ENCODE data around the gene LONP1. TPM values are rescaled to one million over a fixed set of nuclear protein-coding genes. Genes with fewer than 3 reads are reported as not detected.

The LONP1 gene
- total RNA-seq, 4 donors from 2014 or later, result 45.0 to 100 (median 67.9) TPM

GRCh38 chr19:5680084-5680436, 39.9 kb downstream of the LONP1 start:
- 0 to 1% methylated on average over 4 to 13 of the region's 23 CpGs for WGBS, 2 donors
- no peak for TF ChIP-seq POLR2A (IDR thresholded peaks at IDR 0.05)
- no peak for TF ChIP-seq CTCF (IDR thresholded peaks at IDR 0.05)
- Histone ChIP-seq H3K4me3 (replicated peaks in 1 of 3) (peak overlapping the region; percentile 93 to 99 (median 98)), H3K4me1 (peaks cover 8 to 15% of the 10 kb centered on the region in 2 donors), H3K9me3 (no peaks in the 10 kb centered on the region), H3K27ac (peak overlapping the region; percentile 78 to 96 (median 92)), H3K36me3 (no peaks in the 10 kb centered on the region), H3K27me3 (no peaks in the 10 kb centered on the region)
- peak; percentile 29 to 47 for DNase-seq
- intact Hi-C loops (cut with DNase I), result no loop called here

GRCh38 chr19:5679289-5680083, 40.5 kb downstream of the LONP1 start:
- TF ChIP-seq CTCF (IDR thresholded peaks at IDR 0.05) (no peak), POLR2A (IDR thresholded peaks at IDR 0.05) (no peak)
- H3K4me3 ChIP-seq (replicated peaks in 1 of 3), result peak overlapping the region; percentile 93 to 99 (median 98)
- H3K36me3 ChIP-seq, result no peaks in the 10 kb centered on the region
- H3K27me3 ChIP-seq, result no peaks in the 10 kb centered on the region
- H3K9me3 ChIP-seq, result no peaks in the 10 kb centered on the region
- peak overlapping the region in 2 of 3 donors; percentile 92 to 96 for H3K27ac ChIP-seq
- H3K4me1 ChIP-seq, result peaks cover 8 to 15% of the 10 kb centered on the region in 2 donors
- no peak for DNase-seq
- WGBS, 2 donors, result 37 to 48% methylated on average over 11 to 13 of the region's 26 CpGs
- intact Hi-C loops (cut with DNase I), result no loop called here

- Histone ChIP-seq H3K27ac (no peak overlapping the region), H3K4me1 (peaks cover 8 to 15% of the 10 kb centered on the region in 2 donors), H3K27me3 (no peaks in the 10 kb centered on the region), H3K4me3 (replicated peaks in 1 of 3) (no peak overlapping the region), H3K36me3 (no peaks in the 10 kb centered on the region), H3K9me3 (no peaks in the 10 kb centered on the region)
- TF ChIP-seq CTCF (IDR thresholded peaks at IDR 0.05), result no peak
- TF ChIP-seq POLR2A (IDR thresholded peaks at IDR 0.05), result no peak
- WGBS, 2 donors, result 85 to 91% methylated on average over 4 to 14 of the region's 22 CpGs
- intact Hi-C loops (cut with DNase I), result no loop called here
- DNase-seq, result no peak
These were observed 41.8 kb downstream of the LONP1 start for GRCh38 chr19:5678071-5678718.

- no peaks in the 10 kb centered on the region for H3K9me3 ChIP-seq
These were observed 42.4 kb downstream of the LONP1 start for GRCh38 chr19:5677580-5677979.

More at GRCh38 chr19:5677580-5677979, 42.4 kb downstream of the LONP1 start:
- intact Hi-C loops (cut with DNase I), result no loop called here
- TF ChIP-seq POLR2A (IDR thresholded peaks at IDR 0.05), result no peak
- TF ChIP-seq CTCF (IDR thresholded peaks at IDR 0.05), result no peak
- no peak for DNase-seq
- 90 to 94% methylated on average over 7 to 8 of the region's 9 CpGs for WGBS, 2 donors
- no peaks in the 10 kb centered on the region for H3K27me3 ChIP-seq
- no peak overlapping the region for H3K4me3 ChIP-seq (replicated peaks in 1 of 3)
- peaks cover 8 to 15% of the 10 kb centered on the region in 2 donors for H3K4me1 ChIP-seq
- H3K36me3 ChIP-seq, result no peaks in the 10 kb centered on the region
- no peak overlapping the region for H3K27ac ChIP-seq

Measured in thyroid gland (tissue), 4 donors.